Spleen (tissue), 11 donors: Measurements from ENCODE around the gene LRRC8B. TPM values are rescaled to one million over a fixed set of nuclear protein-coding genes. Genes with fewer than 3 reads are reported as not detected.
"Not testable (repeated sequence)": the region's sequence is repeated elsewhere in the genome, so short reads cannot be mapped to it uniquely, and the experiment has no call there.

Experiments
- DNase-seq: peaks from one replicate; pipeline ENCODE4 v3.0.0-alpha.2; 2020
- H3K27ac ChIP-seq, 8 donors: fragments of 200-600 bp; sonication (generic) in 7 of 8; 1 replicate in 4 of 8; 2 replicates in 4 of 8; pipeline versions ENCODE4 v1.5.0 to v1.8.0; 2016 to 2021; ENCODE audit warnings: inconsistent platforms in 4 of 8, mild to moderate bottlenecking in 4 of 8, moderate library complexity in 1 of 8
- H3K27me3 ChIP-seq, 7 donors: fragments of 200-600 bp; sonication (generic) in 6 of 7; replicated peaks in 1 of 7; 1 replicate in 4 of 7; 2 replicates in 3 of 7; pipeline versions ENCODE4 v1.5.0 to v1.8.0; 2016 to 2021; ENCODE audit warnings: inconsistent platforms in 3 of 7, mild to moderate bottlenecking in 1 of 7
- H3K36me3 ChIP-seq, 6 donors: fragments of 200-600 bp; sonication (generic) in 5 of 6; 1 replicate in 4 of 6; 2 replicates in 2 of 6; pipeline versions ENCODE4 v1.5.0 to v1.8.0; 2016 to 2021; ENCODE audit warnings: inconsistent platforms in 2 of 6
- H3K4me1 ChIP-seq, 6 donors: fragments of 200-600 bp; sonication (generic) in 5 of 6; 1 replicate in 3 of 6; 2 replicates in 3 of 6; pipeline versions ENCODE4 v1.5.0 to v1.8.0; 2016 to 2021; ENCODE audit warnings: inconsistent platforms in 3 of 6
- H3K4me3 ChIP-seq, 8 donors: fragments of 200-600 bp; sonication (generic) in 7 of 8; 1 replicate in 4 of 8; 2 replicates in 4 of 8; pipeline versions ENCODE4 v1.5.0 to v1.8.0; 2016 to 2021; ENCODE audit warnings: inconsistent platforms in 4 of 8, mild to moderate bottlenecking in 4 of 8, moderate library complexity in 2 of 8
- H3K9me3 ChIP-seq, 8 donors: fragments of 200-600 bp; sonication (generic) in 7 of 8; 1 replicate in 4 of 8; 2 replicates in 4 of 8; pipeline versions ENCODE4 v1.5.0 to v1.8.0; 2016 to 2021; ENCODE audit warnings: inconsistent platforms in 4 of 8
- CTCF ChIP-seq, 11 experiments: fragments of 200-600 bp in 7 of 11; fragments of 450-650 bp in 4 of 11; sonication (generic) in 4 of 11; IDR thresholded peaks in 8 of 11; conservative IDR thresholded peaks in 3 of 11; 1 replicate in 7 of 11; 2 replicates in 4 of 11; pipeline versions ENCODE4 v1.4.0 to v1.8.0; 2016 to 2021; ENCODE audit warnings: antibody characterized with exemption in 11 of 11, inconsistent platforms in 4 of 11, mild to moderate bottlenecking in 1 of 11
- POLR2A ChIP-seq, 3 donors: fragments of 450-650 bp; IDR thresholded peaks; one replicate each; pipeline ENCODE4 v1.5.1; 2017; ENCODE audit warnings: antibody characterized with exemption in 3 of 3, mild to moderate bottlenecking in 1 of 3
- POLR2AphosphoS5 ChIP-seq, 3 donors: sonication (generic); formaldehyde crosslinking; IDR thresholded peaks; one replicate each; pipeline ENCODE4 v1.5.1; 2017; ENCODE audit warnings: antibody characterized with exemption in 3 of 3
- WGBS, 5 donors: extraction: QIAGEN DNeasy Blood & Tissue Kit in 3 of 5; methylation state at CpG; one replicate each; pipeline versions ENCODE4 v1.1.5 to v1.1.7; 2013 to 2018; 5-methylcytosine and 5-hydroxymethylcytosine counted together
- intact Hi-C: fragments of 100-400 bp; cut with DNase I; formaldehyde crosslinking; loops from one replicate; pipeline ENCODE4 v1.15.0; 2023; ENCODE audit warnings: low total_unique reads
- polyA plus RNA-seq, 3 donors: library from polyadenylated mRNA; stranded (reverse); fragments of 200-250 nt; gene quantifications; one replicate each; pipeline ENCODE4 v1.2.1, GENCODE V29; 2013
- total RNA-seq, 7 donors: library from RNA; depleted of rRNA in 3 of 7; stranded (reverse); fragments of >200 nt in 3 of 7; fragmentation: NEBNext Ultra II Directional in 4 of 7; extraction: Animal tissue kit (Norgen Biotek cat#: 25700) in 4 of 7; gene quantifications; one replicate each; pipeline versions ENCODE4 v1.1.0 to v1.2.1, GENCODE V29; 2016 to 2021
- donor health status: healthy with polysubstance abuse.
- donor health status: DM: no; HTN: no; CAD: no; lungs with moderate emphysema.
- donor health status: DM: no; HTN: no; CAD: no.
- donor health status: Bipolar disorder and iron deficiency.
- donor health status: healthy.
- donor health status: DM: no; HTN: no; CAD: no.
- donor health status: DM: yes; HTN: yes; CAD: no.

The LRRC8B gene
- total and polyA plus RNA-seq, 10 donors, result 1.7 to 22.5 (median 13.1) TPM

GRCh38 chr1:89624715-89625323 lies 100.2 kb downstream of the LRRC8B start:
- Histone ChIP-seq H3K27ac (peak overlapping the region in 1 of 8 donors; percentile 12), H3K9me3 (no peaks in the 10 kb centered on the region), H3K36me3 (no peaks in the 10 kb centered on the region), H3K4me1 (peaks cover 0 to 28% (median 0%) of the 10 kb centered on the region in 6 donors), H3K27me3 (no peaks in the 10 kb centered on the region), H3K4me3 (no peak overlapping the region)
- intact Hi-C loops, result no loop called here
- no peak for DNase-seq
- WGBS, 5 donors, result 75 to 81% (median 78%) methylated on average over 4 of the region's 4 CpGs
- TF ChIP-seq CTCF (IDR thresholded peaks at IDR 0.05 in 8 of 11, conservative IDR thresholded peaks at IDR 0.05 in 3 of 11) (no peak), POLR2AphosphoS5 (IDR thresholded peaks at IDR 0.05) (no peak), POLR2A (IDR thresholded peaks at IDR 0.05) (no peak)

- Histone ChIP-seq H3K36me3 (no peaks in the 10 kb centered on the region), H3K4me3 (no peak overlapping the region), H3K9me3 (no peaks in the 10 kb centered on the region), H3K27ac (no peak overlapping the region), H3K27me3 (no peaks in the 10 kb centered on the region), H3K4me1 (peaks cover 5 to 47% (median 16%) of the 10 kb centered on the region in 6 donors)
- intact Hi-C loops, result no loop called here
- DNase-seq, result no peak
- TF ChIP-seq CTCF (IDR thresholded peaks at IDR 0.05 in 8 of 11, conservative IDR thresholded peaks at IDR 0.05 in 3 of 11) (no peak), POLR2A (IDR thresholded peaks at IDR 0.05) (no peak), POLR2AphosphoS5 (IDR thresholded peaks at IDR 0.05) (no peak)
Measured at GRCh38 chr1:89627596-89627962, 103.0 kb downstream of the LRRC8B start.

GRCh38 chr1:89629146-89629545 lies 104.5 kb downstream of the LRRC8B start:
- Histone ChIP-seq H3K4me3 (no peak overlapping the region), H3K27me3 (no peaks in the 10 kb centered on the region), H3K27ac (no peak overlapping the region), H3K36me3 (no peaks in the 10 kb centered on the region), H3K9me3 (no peaks in the 10 kb centered on the region), H3K4me1 (peaks cover 5 to 53% (median 19%) of the 10 kb centered on the region in 6 donors)
- DNase-seq, result no peak
- 63 to 79% (median 78%) methylated on average over 2 of the region's 2 CpGs for WGBS, 5 donors
- intact Hi-C loops, result no loop called here
- TF ChIP-seq CTCF (IDR thresholded peaks at IDR 0.05 in 8 of 11, conservative IDR thresholded peaks at IDR 0.05 in 3 of 11), result no peak
- no peak for TF ChIP-seq POLR2A (IDR thresholded peaks at IDR 0.05)
- TF ChIP-seq POLR2AphosphoS5 (IDR thresholded peaks at IDR 0.05), result no peak

GRCh38 chr1:89629600-89629999 lies 105.0 kb downstream of the LRRC8B start:
- H3K36me3 ChIP-seq, DNase-seq, H3K27ac ChIP-seq, H3K4me3 ChIP-seq, intact Hi-C loops, H3K9me3 ChIP-seq, H3K27me3 ChIP-seq: not testable (repeated sequence)
- 88 to 100% (median 94%) methylated on average over 2 of the region's 2 CpGs for WGBS, 5 donors
- H3K4me1 ChIP-seq, result peaks cover 5 to 58% (median 23%) of the 10 kb centered on the region in 6 donors

- intact Hi-C loops, result no loop called here
- no peak for DNase-seq
- 93 to 100% (median 95%) methylated on average over 3 of the region's 3 CpGs for WGBS, 5 donors
- no peak overlapping the region for H3K4me3 ChIP-seq
- H3K4me1 ChIP-seq, result peaks cover 5 to 58% (median 28%) of the 10 kb centered on the region in 6 donors
- no peaks in the 10 kb centered on the region for H3K9me3 ChIP-seq
- TF ChIP-seq CTCF (IDR thresholded peaks at IDR 0.05 in 8 of 11, conservative IDR thresholded peaks at IDR 0.05 in 3 of 11), result no peak
- no peak for TF ChIP-seq POLR2A (IDR thresholded peaks at IDR 0.05)
- no peak for TF ChIP-seq POLR2AphosphoS5 (IDR thresholded peaks at IDR 0.05)
- H3K27me3 ChIP-seq, result no peaks in the 10 kb centered on the region
- H3K36me3 ChIP-seq, result no peaks in the 10 kb centered on the region
- peak overlapping the region in 1 of 8 donors; percentile 13 for H3K27ac ChIP-seq
Measured at GRCh38 chr1:89630048-89630447, 105.4 kb downstream of the LRRC8B start.
